Measurements from ENCODE around the gene CRTC1.

GRCh38 chr19:18635831-18636182 lies 47.7 kb upstream of the CRTC1 start:
- TF ChIP-seq CTCF (IDR thresholded peaks at IDR 0.05) (no peak), POLR2A (IDR thresholded peaks at IDR 0.05) (no peak)
